Testis (tissue), 3 donors: ENCODE data around the gene SEMA5A. TPM values are rescaled to one million over a fixed set of nuclear protein-coding genes. Genes with fewer than 3 reads are reported as not detected.

Source experiments
- DNase-seq: peaks from one replicate; pipeline ENCODE4 v3.0.0-alpha.2; 2019
- H3K27ac ChIP-seq, 2 donors: fragments of 200-600 bp; sonication (generic); one replicate each; pipeline ENCODE4 v1.5.1; 2019
- H3K27me3 ChIP-seq: fragments of 200-600 bp; sonication (generic); one replicate; pipeline ENCODE4 v1.5.1; 2019
- H3K36me3 ChIP-seq: fragments of 200-600 bp; sonication (generic); one replicate; pipeline ENCODE4 v1.5.1; 2017; ENCODE audit warnings: low read depth; ENCODE audit errors: missing control alignments
- H3K4me1 ChIP-seq: fragments of 200-600 bp; sonication (generic); one replicate; pipeline ENCODE4 v1.5.1; 2019
- H3K4me3 ChIP-seq, 2 donors: fragments of 200-600 bp; sonication (generic); one replicate each; pipeline ENCODE4 v1.5.1; 2017 to 2019
- H3K9me3 ChIP-seq: fragments of 200-600 bp; sonication (generic); one replicate; pipeline ENCODE4 v1.5.1; 2017
- POLR2A ChIP-seq: fragments of 450-650 bp; IDR thresholded peaks from one replicate; pipeline ENCODE4 v1.6.1; 2017; ENCODE audit warnings: antibody characterized with exemption, mild to moderate bottlenecking, moderate library complexity
- WGBS, 2 donors: methylation state at CpG; one replicate each; pipeline ENCODE4 v1.1.5; 2018; 5-methylcytosine and 5-hydroxymethylcytosine counted together
- intact Hi-C: fragments of 100-400 bp; cut with DNase I; formaldehyde crosslinking; loops from one replicate; pipeline ENCODE4 v1.15.1; 2023; ENCODE audit warnings: low total_unique reads
- polyA plus RNA-seq: library from polyadenylated mRNA; stranded (reverse); fragments of 350-450 nt; fragmentation: Illumina TruSeq; extraction: RNeasy Lipid Tissue Mini Kit (QIAGEN cat#74804); gene quantifications from one replicate; pipeline ENCODE4 v1.2.3, GENCODE V29; 2014; ENCODE audit warnings: low read depth, low replicate concordance; ENCODE audit not compliant: insufficient read depth
- total RNA-seq, 2 donors: library from RNA; depleted of rRNA; stranded (reverse); fragments of >200 nt; gene quantifications; one replicate each; pipeline ENCODE4 v1.2.3, GENCODE V29; 2016
- TF ChIP-seq, protein P1 (sequence below), 3 experiments: fragments of 450-650 bp in 2 of 3; fragments of 200-600 bp in 1 of 3; sonication (generic) in 1 of 3; IDR thresholded peaks; one replicate each; pipeline ENCODE4 v1.5.1; 2016 to 2019; ENCODE audit warnings: antibody characterized with exemption in 3 of 3, mild to moderate bottlenecking in 2 of 3, moderate library complexity in 1 of 3

SEMA5A gene
- total and polyA plus RNA-seq, 3 donors from 2014 or later, result 3.4 to 12.8 (median 5.4) TPM

DNA sequence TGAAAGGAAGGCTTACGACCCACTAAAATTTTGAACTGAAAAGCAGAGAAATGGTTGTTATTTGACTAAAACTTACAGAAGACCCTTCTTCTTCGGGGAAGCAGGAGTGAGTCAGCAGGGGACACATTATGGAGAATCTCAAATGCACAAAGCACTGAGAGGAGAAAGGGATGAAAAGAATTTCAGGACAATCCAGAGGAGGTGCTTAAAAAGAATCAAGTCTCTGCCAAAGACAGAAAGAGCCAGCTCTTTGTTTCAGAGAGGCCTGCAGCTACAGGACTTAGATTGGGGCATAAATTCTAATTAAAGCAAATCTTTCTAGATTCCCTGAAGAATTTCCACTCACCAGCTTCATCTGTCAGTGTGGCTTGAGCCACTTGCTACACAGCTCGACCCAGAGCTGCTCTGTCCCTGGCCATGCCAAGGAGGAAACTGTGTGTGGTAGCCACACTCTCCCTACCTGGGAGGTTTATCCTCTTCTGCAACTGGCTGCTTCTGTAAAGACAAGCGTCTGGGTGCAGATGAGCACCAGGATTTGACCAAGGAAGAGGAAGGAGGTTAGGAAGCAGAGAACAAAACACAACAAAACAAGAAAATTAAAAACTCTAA lies 89.9 kb downstream of the SEMA5A start:
- Histone ChIP-seq H3K9me3 (no peaks in the 10 kb centered on the region), H3K4me1 (no peaks in the 10 kb centered on the region), H3K27ac (no peak overlapping the region), H3K27me3 (no peaks in the 10 kb centered on the region), H3K4me3 (no peak overlapping the region), H3K36me3 (no peaks in the 10 kb centered on the region)
- TF ChIP-seq, protein P1, sequence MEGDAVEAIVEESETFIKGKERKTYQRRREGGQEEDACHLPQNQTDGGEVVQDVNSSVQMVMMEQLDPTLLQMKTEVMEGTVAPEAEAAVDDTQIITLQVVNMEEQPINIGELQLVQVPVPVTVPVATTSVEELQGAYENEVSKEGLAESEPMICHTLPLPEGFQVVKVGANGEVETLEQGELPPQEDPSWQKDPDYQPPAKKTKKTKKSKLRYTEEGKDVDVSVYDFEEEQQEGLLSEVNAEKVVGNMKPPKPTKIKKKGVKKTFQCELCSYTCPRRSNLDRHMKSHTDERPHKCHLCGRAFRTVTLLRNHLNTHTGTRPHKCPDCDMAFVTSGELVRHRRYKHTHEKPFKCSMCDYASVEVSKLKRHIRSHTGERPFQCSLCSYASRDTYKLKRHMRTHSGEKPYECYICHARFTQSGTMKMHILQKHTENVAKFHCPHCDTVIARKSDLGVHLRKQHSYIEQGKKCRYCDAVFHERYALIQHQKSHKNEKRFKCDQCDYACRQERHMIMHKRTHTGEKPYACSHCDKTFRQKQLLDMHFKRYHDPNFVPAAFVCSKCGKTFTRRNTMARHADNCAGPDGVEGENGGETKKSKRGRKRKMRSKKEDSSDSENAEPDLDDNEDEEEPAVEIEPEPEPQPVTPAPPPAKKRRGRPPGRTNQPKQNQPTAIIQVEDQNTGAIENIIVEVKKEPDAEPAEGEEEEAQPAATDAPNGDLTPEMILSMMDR (IDR thresholded peaks at IDR 0.05), result no peak
- no peak for TF ChIP-seq POLR2A
- intact Hi-C loops, result no loop called here
- no peak for DNase-seq
- WGBS, 2 donors, result 56 to 64% methylated on average over 4 of the region's 4 CpGs

DNA sequence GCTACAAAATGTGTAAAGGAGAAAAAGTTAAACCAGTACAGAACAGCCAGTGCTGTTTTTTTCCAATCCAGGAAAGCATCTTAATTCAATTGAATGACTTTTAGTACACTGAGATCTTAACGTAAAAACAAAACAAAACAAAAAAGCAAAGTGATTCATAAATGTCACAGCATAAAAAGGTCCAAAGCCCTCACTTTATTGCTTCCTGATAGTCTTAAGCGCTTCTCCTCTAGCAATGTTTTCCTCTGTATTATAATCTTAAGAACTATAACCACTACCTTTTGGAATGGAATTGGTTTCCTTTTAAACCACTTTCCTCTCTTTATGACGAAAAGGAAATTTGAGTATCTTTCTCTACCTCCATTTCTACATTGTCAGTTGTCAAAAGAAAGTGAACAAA lies 91.4 kb downstream of the SEMA5A start:
- TF ChIP-seq POLR2A, result no peak
- TF ChIP-seq, protein P1 (IDR thresholded peaks at IDR 0.05), result no peak
- no peaks in the 10 kb centered on the region for H3K36me3 ChIP-seq
- intact Hi-C loops, result no loop called here
- H3K9me3 ChIP-seq, result no peaks in the 10 kb centered on the region
- H3K4me1 ChIP-seq, result no peaks in the 10 kb centered on the region
- no peak overlapping the region for H3K27ac ChIP-seq
- DNase-seq, result no peak
- H3K4me3 ChIP-seq, result no peak overlapping the region
- H3K27me3 ChIP-seq, result no peaks in the 10 kb centered on the region
- 62 to 70% methylated on average over 3 of the region's 3 CpGs for WGBS, 2 donors

DNA sequence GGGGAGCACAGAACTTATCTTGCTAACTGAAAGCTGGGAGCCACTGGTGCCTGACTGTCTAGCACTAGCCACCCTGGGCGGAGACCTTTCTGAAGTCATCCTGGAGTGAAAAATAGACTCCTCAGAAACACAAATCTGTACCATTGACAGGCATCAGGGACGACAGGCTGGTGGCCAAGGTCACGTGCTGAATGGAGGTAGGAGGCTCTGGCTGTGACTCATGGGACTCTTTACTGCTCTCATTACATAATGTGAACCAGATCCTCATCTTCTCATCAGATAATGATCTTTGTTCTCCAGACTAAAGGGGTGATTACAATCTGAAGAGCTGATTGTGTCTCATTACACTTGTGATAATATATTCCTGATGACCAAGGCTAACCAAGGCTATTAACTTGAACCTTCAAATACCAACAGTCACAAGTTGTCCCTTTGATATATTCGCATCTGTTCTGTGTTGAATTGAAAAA lies 91.8 kb downstream of the SEMA5A start:
- Histone ChIP-seq H3K36me3 (no peaks in the 10 kb centered on the region), H3K4me1 (no peaks in the 10 kb centered on the region), H3K27ac (no peak overlapping the region), H3K9me3 (no peaks in the 10 kb centered on the region), H3K4me3 (no peak overlapping the region), H3K27me3 (no peaks in the 10 kb centered on the region)
- intact Hi-C loops, result no loop called here
- TF ChIP-seq, protein P1 (IDR thresholded peaks at IDR 0.05), result no peak
- no peak for TF ChIP-seq POLR2A
- no peak for DNase-seq
- WGBS, 2 donors, result 71 to 73% methylated on average over 4 of the region's 4 CpGs

DNA sequence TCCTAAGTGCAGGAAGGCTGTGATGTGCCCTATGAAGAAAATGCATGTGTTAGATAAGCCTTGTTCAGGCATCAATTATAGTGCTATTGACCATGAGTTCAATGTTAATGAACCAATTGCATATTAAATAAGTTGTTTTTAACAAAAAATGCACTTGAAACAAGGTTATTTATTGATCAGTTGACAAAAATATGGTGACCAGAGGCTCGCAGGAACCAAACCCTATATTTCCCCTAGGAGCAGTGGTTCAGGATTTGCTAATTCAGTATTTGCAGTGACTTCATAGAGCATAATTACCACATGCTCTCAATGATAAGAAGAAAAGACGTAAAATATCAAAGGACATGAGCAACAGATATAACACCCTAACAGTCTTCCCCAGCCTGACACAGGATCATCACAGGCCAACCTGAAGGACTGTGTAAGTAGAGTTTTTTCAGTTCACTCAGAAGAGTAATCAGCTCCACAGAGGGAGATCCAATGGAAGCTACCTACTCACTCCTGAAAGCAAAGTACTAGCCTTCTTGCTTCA lies 92.3 kb downstream of the SEMA5A start:
- Histone ChIP-seq H3K27me3 (no peaks in the 10 kb centered on the region), H3K27ac (no peak overlapping the region), H3K4me1 (no peaks in the 10 kb centered on the region), H3K4me3 (no peak overlapping the region), H3K9me3 (no peaks in the 10 kb centered on the region), H3K36me3 (no peaks in the 10 kb centered on the region)
- intact Hi-C loops, result no loop called here
- no peak for DNase-seq
- TF ChIP-seq, protein P1 (IDR thresholded peaks at IDR 0.05), result no peak
- TF ChIP-seq POLR2A, result no peak
- 93% methylated on average over 2 of the region's 2 CpGs for WGBS, 2 donors

DNA sequence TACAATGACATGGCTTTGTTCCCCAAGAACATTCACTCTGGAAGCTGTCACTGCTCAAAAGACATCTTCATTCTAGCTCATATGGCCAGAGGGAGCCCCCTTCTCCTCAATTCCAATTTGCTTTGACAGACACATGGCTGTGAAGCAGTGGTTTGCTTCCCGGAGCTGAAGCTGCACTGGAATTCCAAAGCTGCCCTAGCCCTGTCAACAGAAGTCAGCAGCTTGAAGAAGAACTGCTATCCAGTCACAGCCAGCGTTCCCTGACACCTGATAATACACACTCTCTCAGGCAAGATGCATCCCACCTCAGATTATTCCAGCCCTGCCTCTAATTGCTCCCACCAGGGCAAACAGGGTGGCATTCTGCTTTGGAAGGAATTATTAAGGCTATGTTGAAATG lies 93.7 kb downstream of the SEMA5A start:
- H3K27me3 ChIP-seq, result no peaks in the 10 kb centered on the region
- no peak overlapping the region for H3K27ac ChIP-seq
- no peak for DNase-seq
- 84 to 86% methylated on average over 1 to 2 of the region's 2 CpGs for WGBS, 2 donors
- no peak overlapping the region for H3K4me3 ChIP-seq
- intact Hi-C loops, result no loop called here
- no peaks in the 10 kb centered on the region for H3K9me3 ChIP-seq
- H3K36me3 ChIP-seq, result no peaks in the 10 kb centered on the region
- TF ChIP-seq, protein P1 (IDR thresholded peaks at IDR 0.05), result no peak
- TF ChIP-seq POLR2A, result no peak
- no peaks in the 10 kb centered on the region for H3K4me1 ChIP-seq
